ENCODE data around the gene LGALS3BP.

The LGALS3BP gene

GRCh38 chr17:79012563-79013134 is 32.9 kb upstream of the LGALS3BP start:
- DNase-seq: no peak

- DNase-seq: no peak
Measured at GRCh38 chr17:79011451-79012147, 31.9 kb upstream of the LGALS3BP start.

- DNase-seq: no peak
Measured at GRCh38 chr17:79010304-79010646, 30.6 kb upstream of the LGALS3BP start.

- DNase-seq: peak; percentile 87
Measured at GRCh38 chr17:79009397-79010303, 29.9 kb upstream of the LGALS3BP start, which contains the start of gene CANT1. TSS of gene CANT1 (minus strand) at chr17:79009764. CDS start at chr17:78997622, 12,142 bp downstream.

GRCh38 chr17:79008666-79009387 is 29.1 kb upstream of the LGALS3BP start:
- no peak for DNase-seq

- no peak for DNase-seq
Measured at GRCh38 chr17:79007504-79008381, 28.0 kb upstream of the LGALS3BP start.

GRCh38 chr17:79006794-79007503 is 27.2 kb upstream of the LGALS3BP start:
- DNase-seq: no peak

GRCh38 chr17:79006046-79006445 is 26.3 kb upstream of the LGALS3BP start:
- DNase-seq: no peak

GRCh38 chr17:79005063-79005861 is 25.5 kb upstream of the LGALS3BP start:
- DNase-seq: peak; percentile 12

- no peak for DNase-seq
Measured at GRCh38 chr17:79003661-79004411, 24.1 kb upstream of the LGALS3BP start.

- no peak for DNase-seq
Measured at GRCh38 chr17:79002796-79003593, 23.3 kb upstream of the LGALS3BP start.

GRCh38 chr17:79002291-79002690 is 22.6 kb upstream of the LGALS3BP start:
- DNase-seq: no peak

GRCh38 chr17:79001190-79002020 is 21.7 kb upstream of the LGALS3BP start:
- no peak for DNase-seq

GRCh38 chr17:79000396-79001189 is 20.9 kb upstream of the LGALS3BP start:
- DNase-seq: no peak

GRCh38 chr17:78999947-79000395 is 20.2 kb upstream of the LGALS3BP start:
- DNase-seq: no peak

- no peak for DNase-seq
Measured at GRCh38 chr17:78999056-78999768, 19.5 kb upstream of the LGALS3BP start.
